ENCODE results near the gene S100A13.
A peak's percentile ranks its signal among the peaks of the same experiment; 100 is the strongest.
"Not testable (repeated sequence)": the region's sequence is repeated elsewhere in the genome, so short reads cannot be mapped to it uniquely, and the experiment has no call there.

DNA sequence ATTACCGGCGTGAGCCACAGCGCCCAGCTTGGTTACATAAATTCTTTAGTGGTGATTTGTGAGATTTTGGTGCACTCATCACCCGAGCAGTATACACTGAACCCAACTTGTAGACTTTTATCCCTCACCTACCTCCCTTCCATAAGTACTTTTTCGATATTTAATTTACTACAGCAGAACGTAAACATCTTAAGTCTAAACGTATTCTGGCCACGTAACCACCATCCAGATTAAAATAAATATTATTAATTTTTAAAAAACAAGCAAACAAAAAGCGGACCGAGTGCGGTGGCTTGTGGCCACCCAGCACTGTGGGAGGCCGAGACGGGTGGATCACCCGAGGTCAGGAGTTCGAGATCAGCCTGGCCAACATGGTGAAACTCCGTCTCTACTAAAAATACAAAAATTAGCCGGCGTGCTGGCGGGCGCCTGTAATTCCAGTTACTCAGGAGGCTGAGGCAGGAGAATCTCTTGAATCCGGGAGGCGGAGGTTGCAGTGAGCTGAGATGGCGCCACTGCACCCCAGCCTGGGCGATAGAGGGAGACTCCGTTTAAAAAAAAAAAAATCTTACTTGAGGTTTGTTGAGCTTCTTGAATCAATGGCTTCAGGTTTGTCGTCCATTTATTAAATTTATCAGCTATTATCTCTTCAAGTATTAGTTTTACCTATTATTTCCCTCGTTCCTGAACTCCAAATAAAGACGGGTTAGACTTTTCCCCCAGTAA, 44.5 kb upstream of the S100A13 start:
- TF ChIP-seq, protein P1, sequence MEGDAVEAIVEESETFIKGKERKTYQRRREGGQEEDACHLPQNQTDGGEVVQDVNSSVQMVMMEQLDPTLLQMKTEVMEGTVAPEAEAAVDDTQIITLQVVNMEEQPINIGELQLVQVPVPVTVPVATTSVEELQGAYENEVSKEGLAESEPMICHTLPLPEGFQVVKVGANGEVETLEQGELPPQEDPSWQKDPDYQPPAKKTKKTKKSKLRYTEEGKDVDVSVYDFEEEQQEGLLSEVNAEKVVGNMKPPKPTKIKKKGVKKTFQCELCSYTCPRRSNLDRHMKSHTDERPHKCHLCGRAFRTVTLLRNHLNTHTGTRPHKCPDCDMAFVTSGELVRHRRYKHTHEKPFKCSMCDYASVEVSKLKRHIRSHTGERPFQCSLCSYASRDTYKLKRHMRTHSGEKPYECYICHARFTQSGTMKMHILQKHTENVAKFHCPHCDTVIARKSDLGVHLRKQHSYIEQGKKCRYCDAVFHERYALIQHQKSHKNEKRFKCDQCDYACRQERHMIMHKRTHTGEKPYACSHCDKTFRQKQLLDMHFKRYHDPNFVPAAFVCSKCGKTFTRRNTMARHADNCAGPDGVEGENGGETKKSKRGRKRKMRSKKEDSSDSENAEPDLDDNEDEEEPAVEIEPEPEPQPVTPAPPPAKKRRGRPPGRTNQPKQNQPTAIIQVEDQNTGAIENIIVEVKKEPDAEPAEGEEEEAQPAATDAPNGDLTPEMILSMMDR (IDR thresholded peaks at IDR 0.05; ENCODE audit: borderline replicate concordance, extremely low read depth, low read length, poor library complexity, severe bottlenecking), result peak; percentile 30
- TF ChIP-seq EZH2 (IDR thresholded peaks at IDR 0.05; ENCODE audit: borderline replicate concordance, low read depth, low read length, severe bottlenecking), result not testable (repeated sequence)
